Globus pallidus (tissue), 1 donor: ENCODE results near the gene ST13.
"Not testable (repeated sequence)": the region's sequence is repeated elsewhere in the genome, so short reads cannot be mapped to it uniquely, and the experiment has no call there.

Experiments
- DNase-seq: peaks from one replicate; pipeline ENCODE4 v3.0.0-alpha.2; 2015; ENCODE audit warnings: low spot score

ST13 gene

GRCh38 chr22:40838486-40838885 is 18.0 kb downstream of the ST13 start:
- no peak for DNase-seq

- no peak for DNase-seq
Observed at GRCh38 chr22:40834619-40835018, 21.8 kb downstream of the ST13 start.

GRCh38 chr22:40829131-40829530 is 27.3 kb downstream of the ST13 start:
- DNase-seq = no peak

GRCh38 chr22:40826984-40827741 is 29.3 kb downstream of the ST13 start:
- DNase-seq = no peak

GRCh38 chr22:40826292-40826691 is 30.1 kb downstream of the ST13 start:
- not testable (repeated sequence) for DNase-seq

DNA sequence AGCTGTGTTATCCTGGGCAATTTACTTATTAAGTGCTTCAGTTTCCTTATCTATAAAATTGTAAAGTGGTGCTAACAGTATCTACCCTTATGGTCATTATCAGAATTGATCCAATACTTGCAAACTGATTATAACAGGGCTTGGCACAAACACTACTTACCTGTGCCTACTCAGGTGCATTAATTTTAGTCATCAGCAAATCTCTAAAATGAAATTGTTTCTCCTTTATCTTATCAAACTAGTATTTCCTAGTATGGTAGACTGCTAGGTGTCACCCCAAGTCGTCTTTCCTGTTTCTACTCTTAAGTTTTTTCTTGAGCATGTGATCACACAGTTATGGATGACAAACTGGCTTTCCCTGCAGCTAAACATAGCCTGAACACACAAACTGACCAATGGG is 33.0 kb downstream of the ST13 start:
- no peak for DNase-seq

GRCh38 chr22:40819599-40820140 is 36.8 kb downstream of the ST13 start:
- DNase-seq = no peak

DNA sequence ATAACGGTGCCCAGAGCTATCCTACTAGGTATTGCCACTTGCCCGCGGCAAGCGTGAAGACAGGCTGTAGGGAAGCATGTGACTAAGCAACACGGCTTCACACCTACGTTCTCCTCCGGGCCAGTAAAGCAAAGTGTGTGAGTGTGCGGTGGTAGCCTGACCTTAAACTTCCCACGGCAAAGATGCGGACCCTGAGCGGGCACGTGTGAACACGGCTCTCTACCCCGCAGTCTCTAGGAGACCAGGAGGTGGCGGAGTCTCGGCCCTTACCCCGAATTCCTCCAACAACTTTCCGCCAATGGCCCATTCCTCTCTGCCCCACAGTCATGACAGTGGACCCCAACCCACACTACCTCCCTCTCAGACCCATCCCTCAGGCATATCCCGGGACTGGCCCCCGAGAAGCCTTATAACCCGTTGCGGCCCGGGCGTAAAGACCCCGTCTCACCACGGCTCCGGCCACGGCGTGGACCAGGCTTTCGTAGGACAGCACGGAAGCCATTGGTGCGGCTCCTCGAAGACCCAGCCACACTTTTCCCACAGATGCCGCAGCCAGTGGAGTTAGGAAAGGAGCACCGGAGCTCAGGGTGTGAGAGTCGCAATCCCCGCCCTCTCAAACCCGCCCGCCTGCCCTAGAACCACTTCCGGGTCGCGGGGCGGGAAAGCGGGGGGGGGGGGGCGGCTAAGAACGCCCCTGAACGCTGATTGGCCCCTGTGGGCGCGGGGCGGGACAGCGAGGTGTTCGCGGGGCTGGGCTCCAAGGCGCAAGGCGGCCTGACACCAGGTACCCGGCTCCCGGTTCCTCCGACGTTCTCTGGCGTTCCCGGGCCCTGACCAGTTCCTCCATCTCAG is 37.5 kb downstream of the ST13 start, which contains the start of gene SLC25A17:
Gene SLC25A17, minus strand, starts transcription at position 600 of the 852 bp plus-strand sequence. Its CDS starts 98 bp downstream, at position 502.
- peak; percentile 84 for DNase-seq

DNA sequence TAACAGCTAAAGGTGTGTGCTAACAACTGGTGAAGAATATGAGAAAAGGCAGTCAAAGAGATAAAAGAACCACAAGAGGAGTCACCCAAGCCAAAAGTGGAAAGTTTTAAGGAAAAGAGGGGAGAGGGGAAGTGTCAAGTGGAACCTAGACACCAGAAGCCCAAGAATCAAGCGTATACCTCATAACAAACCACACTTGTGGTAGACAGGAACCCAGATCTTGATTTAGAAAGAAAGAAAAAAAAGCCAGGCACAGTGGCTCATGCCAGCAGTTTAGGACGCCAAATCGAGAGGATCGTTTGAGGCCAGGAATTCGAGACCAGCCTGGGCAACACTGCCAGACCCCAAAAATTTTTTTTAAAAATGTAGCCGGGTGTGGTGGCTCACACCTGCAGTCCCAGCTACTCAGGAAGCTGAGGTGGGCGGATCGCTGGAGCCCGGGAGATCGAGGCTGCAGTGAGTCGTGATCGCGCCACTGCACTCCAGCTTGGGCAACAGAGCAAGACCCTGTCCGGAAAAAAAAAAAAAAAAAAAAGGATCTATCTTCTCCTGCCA is 38.2 kb downstream of the ST13 start:
- DNase-seq = no peak

- DNase-seq = no peak
Observed at GRCh38 chr22:40817737-40818136, 38.7 kb downstream of the ST13 start.

DNA sequence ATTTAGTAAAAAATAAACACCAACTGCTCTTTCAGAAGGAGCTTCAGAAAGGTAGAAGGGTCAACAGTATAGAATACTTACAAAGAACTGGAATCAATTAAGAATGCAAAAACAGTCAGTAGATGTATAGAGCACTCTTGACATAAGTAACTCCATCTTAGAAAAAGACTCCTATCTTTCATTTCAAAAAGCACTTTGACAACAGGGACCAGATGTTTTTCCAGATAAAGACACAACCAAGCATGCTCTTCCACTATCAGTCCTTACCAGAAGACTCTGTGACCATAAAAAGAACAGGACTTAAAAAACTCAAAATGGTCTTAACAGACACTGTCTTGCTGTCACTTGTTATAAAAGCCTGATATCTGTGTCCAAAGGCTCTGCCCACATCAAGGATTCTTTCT is 42.5 kb downstream of the ST13 start:
- DNase-seq = no peak

GRCh38 chr22:40808018-40808841 is 48.2 kb downstream of the ST13 start:
- DNase-seq = no peak

DNA sequence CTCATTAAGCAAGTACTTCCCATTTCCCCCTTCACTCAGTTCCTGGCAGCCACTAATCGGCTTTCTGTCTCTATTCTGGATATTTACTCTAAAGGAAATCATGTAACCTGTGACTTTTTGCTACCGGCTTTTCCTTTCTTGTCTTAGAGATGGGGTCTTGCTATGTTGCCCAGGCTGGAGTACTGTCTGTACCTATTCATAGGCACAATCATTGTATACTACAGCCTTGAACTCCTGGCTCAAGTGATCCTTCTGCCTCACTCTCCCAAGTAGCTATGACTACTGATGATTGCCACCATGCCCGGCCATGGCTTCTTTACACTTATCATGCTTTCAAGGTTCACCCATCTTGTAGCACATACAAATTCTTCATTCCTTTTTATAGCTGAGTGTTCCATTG is 49.7 kb downstream of the ST13 start:
- DNase-seq = no peak

DNA sequence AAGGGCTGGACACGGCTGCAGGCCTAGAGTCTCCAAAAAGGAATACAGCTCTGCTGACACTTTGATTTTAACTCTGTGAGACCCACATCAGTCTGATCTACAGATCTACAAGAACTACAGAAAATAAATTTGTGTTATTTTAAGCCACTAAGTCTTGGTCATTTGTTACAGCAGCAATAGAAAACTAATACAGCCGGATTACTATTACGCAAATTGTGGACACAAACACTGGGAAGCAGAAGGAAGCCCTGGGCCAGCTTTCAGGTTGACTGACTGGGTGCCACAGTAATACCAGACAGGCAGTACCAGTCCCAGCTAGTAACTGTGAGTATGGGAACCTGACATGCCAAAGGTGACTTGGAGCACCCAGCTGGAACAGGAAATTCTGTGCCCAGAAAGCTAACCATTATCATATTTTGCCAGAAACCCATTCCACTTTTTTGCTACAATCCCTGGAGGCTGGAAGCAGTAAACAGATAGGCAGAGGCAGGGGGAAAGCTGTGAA is 50.7 kb downstream of the ST13 start:
- no peak for DNase-seq

GRCh38 chr22:40805239-40805638 is 51.2 kb downstream of the ST13 start:
- DNase-seq = no peak

GRCh38 chr22:40803321-40803720 is 53.1 kb downstream of the ST13 start:
- DNase-seq = no peak

DNA sequence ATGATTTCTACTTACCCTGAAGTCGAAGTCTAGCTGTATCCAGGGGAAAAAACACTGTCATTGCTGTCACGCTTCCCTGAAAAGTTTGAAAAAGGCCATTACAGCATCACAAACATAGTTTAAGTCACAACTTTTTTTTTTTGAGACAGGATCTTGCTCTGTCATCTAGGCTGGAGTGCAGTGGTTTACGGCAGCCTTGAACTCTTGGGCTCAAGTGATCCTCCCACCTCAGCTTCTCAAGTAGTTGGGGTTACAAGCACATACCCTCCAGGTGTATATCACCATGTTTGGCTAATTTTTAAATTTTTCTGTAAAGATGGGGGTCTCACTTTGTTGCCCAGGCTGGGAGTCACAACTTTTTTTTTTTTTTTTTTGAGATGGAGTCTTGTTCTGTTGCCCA is 57.4 kb downstream of the ST13 start:
- DNase-seq = no peak

DNA sequence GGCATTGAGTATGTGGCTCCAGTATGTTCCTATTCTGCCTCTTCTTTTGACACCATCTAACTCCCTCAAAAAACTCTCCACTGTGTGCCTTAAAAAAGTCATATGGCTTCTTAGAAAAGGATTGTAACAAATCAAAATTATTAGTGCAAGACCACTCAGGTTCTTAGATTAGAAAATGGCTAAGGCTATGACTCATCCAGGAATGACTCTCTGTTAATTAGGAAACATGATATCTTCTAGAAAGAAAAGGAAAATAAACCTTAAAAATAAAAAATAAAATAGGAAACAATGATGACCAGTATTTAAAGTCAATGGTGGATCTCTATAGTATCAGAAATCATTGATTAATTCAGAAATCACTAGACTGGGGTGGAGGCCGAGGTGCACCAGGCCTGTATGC is 59.0 kb downstream of the ST13 start:
- DNase-seq = no peak

- DNase-seq = no peak
Observed at GRCh38 chr22:40792451-40792850, 64.0 kb downstream of the ST13 start.

GRCh38 chr22:40791241-40791640 is 65.2 kb downstream of the ST13 start:
- DNase-seq = no peak

GRCh38 chr22:40789131-40789530 is 67.3 kb downstream of the ST13 start:
- no peak for DNase-seq

GRCh38 chr22:40782521-40782920 is 73.9 kb downstream of the ST13 start:
- no peak for DNase-seq
